Epithelial cell of proximal tubule (primary cell): ENCODE results near the gene NOX3. TPM values are rescaled to one million over a fixed set of nuclear protein-coding genes. Genes with fewer than 3 reads are reported as not detected.

ENCODE experiments used
- DNase-seq: peaks from one replicate; pipeline ENCODE4 v3.0.0-alpha.2; 2011; ENCODE audit warnings: low read depth
- H3K4me3 ChIP-seq: 2 replicates; pipeline ENCODE4 v1.5.1; 2011; ENCODE audit warnings: low read depth, mild to moderate bottlenecking, low read length
- CTCF ChIP-seq: conservative IDR thresholded peaks from 2 replicates; pipeline ENCODE4 v1.5.1; 2012; ENCODE audit warnings: low read depth, mild to moderate bottlenecking, low read length
- total RNA-seq: library from RNA; depleted of rRNA; stranded (reverse); fragments of >200 nt; gene quantifications from 2 replicates; pipeline ENCODE4 v1.2.3, GENCODE V29; 2015

NOX3 gene
- total RNA-seq, 1 donor from 2014 or later: not detected

GRCh38 chr6:155354167-155354566 is 101.5 kb downstream of the NOX3 start:
- H3K4me3 ChIP-seq: no peak overlapping the region
- TF ChIP-seq CTCF: no peak
- no peak for DNase-seq

GRCh38 chr6:155352811-155353210 is 102.8 kb downstream of the NOX3 start:
- H3K4me3 ChIP-seq: no peak overlapping the region
- TF ChIP-seq CTCF: no peak
- DNase-seq: no peak

- DNase-seq: no peak
- no peak for TF ChIP-seq CTCF
- H3K4me3 ChIP-seq: no peak overlapping the region
Measured at GRCh38 chr6:155352130-155352420, 103.6 kb downstream of the NOX3 start.

- H3K4me3 ChIP-seq: no peak overlapping the region
- TF ChIP-seq CTCF: no peak
- no peak for DNase-seq
Measured at GRCh38 chr6:155351273-155352129, 104.1 kb downstream of the NOX3 start.

- no peak overlapping the region for H3K4me3 ChIP-seq
- TF ChIP-seq CTCF: no peak
- DNase-seq: no peak
Measured at GRCh38 chr6:155349956-155350355, 105.7 kb downstream of the NOX3 start.

GRCh38 chr6:155349129-155349528 is 106.5 kb downstream of the NOX3 start:
- no peak for DNase-seq
- H3K4me3 ChIP-seq: no peak overlapping the region
- TF ChIP-seq CTCF: no peak

GRCh38 chr6:155347800-155348199 is 107.8 kb downstream of the NOX3 start:
- no peak for DNase-seq
- no peak overlapping the region for H3K4me3 ChIP-seq
- no peak for TF ChIP-seq CTCF
